ENCODE data around the gene PPL.
A peak's percentile ranks its signal among the peaks of the same experiment; 100 is the strongest.
"Not testable (repeated sequence)": the region's sequence is repeated elsewhere in the genome, so short reads cannot be mapped to it uniquely, and the experiment has no call there.

PPL gene

GRCh38 chr16:4957720-4958509 is 21.0 kb upstream of the PPL start, which contains the start of gene SEC14L5:
TSS of gene SEC14L5 (plus strand) at chr16:4958330. CDS start at chr16:4959324, 994 bp downstream.
- DNase-seq (ENCODE audit: low read depth in 2 of 2) = peak; percentile 79 to 84

GRCh38 chr16:4957420-4957719 is 20.4 kb upstream of the PPL start:
- DNase-seq (ENCODE audit: low read depth in 2 of 2) = no peak

- DNase-seq (ENCODE audit: low read depth in 2 of 2) = no peak
These were observed 17.8 kb upstream of the PPL start for GRCh38 chr16:4954714-4955113.

GRCh38 chr16:4951583-4951982 is 14.6 kb upstream of the PPL start:
- DNase-seq (ENCODE audit: low read depth in 2 of 2) = not testable (repeated sequence)

- no peak for DNase-seq (ENCODE audit: low read depth in 2 of 2)
These were observed 13.0 kb upstream of the PPL start for GRCh38 chr16:4949986-4950385.

- DNase-seq (ENCODE audit: low read depth in 2 of 2) = no peak
These were observed 12.2 kb upstream of the PPL start for GRCh38 chr16:4948903-4949766.

- no peak for DNase-seq (ENCODE audit: low read depth in 2 of 2)
These were observed 11.0 kb upstream of the PPL start for GRCh38 chr16:4947722-4948503.

- no peak for DNase-seq (ENCODE audit: low read depth in 2 of 2)
These were observed 10.0 kb upstream of the PPL start for GRCh38 chr16:4946917-4947316.

- no peak for DNase-seq (ENCODE audit: low read depth in 2 of 2)
These were observed 8.9 kb upstream of the PPL start for GRCh38 chr16:4945560-4946502.

- no peak for DNase-seq (ENCODE audit: low read depth in 2 of 2)
These were observed 7.7 kb upstream of the PPL start for GRCh38 chr16:4944333-4945281.

GRCh38 chr16:4942481-4942880 is 5.5 kb upstream of the PPL start:
- no peak for DNase-seq (ENCODE audit: low read depth in 2 of 2)

- no peak for DNase-seq (ENCODE audit: low read depth in 2 of 2)
These were observed 3.8 kb upstream of the PPL start for GRCh38 chr16:4940719-4941118.

GRCh38 chr16:4938683-4939030 is 1.7 kb upstream of the PPL start:
- no peak for DNase-seq (ENCODE audit: low read depth in 2 of 2)

GRCh38 chr16:4937782-4938682 is 1.1 kb upstream of the PPL start:
- no peak for DNase-seq (ENCODE audit: low read depth in 2 of 2)

- no peak for DNase-seq (ENCODE audit: low read depth in 2 of 2)
These were observed 562 bp downstream of the PPL start for GRCh38 chr16:4936181-4936990.

GRCh38 chr16:4935241-4935855 is 1.6 kb downstream of the PPL start:
- DNase-seq (ENCODE audit: low read depth in 2 of 2) = no peak

GRCh38 chr16:4934591-4934990 is 2.4 kb downstream of the PPL start:
- DNase-seq (ENCODE audit: low read depth in 2 of 2) = no peak
